Posterior cingulate gyrus (tissue), 11 donors: ENCODE data around the gene TK2.
"Not testable (repeated sequence)": the region's sequence is repeated elsewhere in the genome, so short reads cannot be mapped to it uniquely, and the experiment has no call there.

ENCODE experiments used
- DNase-seq, 10 donors: peaks; one replicate each; pipeline versions ENCODE4 v3.0.0 to v3.0.0-alpha.2; 2020 to 2021; ENCODE audit warnings: mixed read lengths in 3 of 10
- intact Hi-C: fragments of 100-400 bp; cut with DNase I; formaldehyde crosslinking; loops from one replicate; pipeline ENCODE4 v1.15.1; 2023

Gene TK2

GRCh38 chr16:66549284-66550131 lies at the start of gene TK2:
Gene TK2 (minus strand): TSS chr16:66550122. CDS start chr16:66550061, 61 bp downstream.
- peak; percentile 40 to 94 (median 64) for DNase-seq
- intact Hi-C loops: loop anchor here (2.0 to 5.0 kb wide), 2 partner anchors 33 to 323 kb away; no protein-coding TSS in a partner anchor

- intact Hi-C loops: no loop called here
These were observed 48.2 kb upstream of the TK2 start for GRCh38 chr16:66598111-66598510.

GRCh38 chr16:66596986-66597848 lies 47.3 kb upstream of the TK2 start:
- intact Hi-C loops: no loop called here
- DNase-seq: no peak

More at GRCh38 chr16:66598111-66598510, 48.2 kb upstream of the TK2 start:
- no peak for DNase-seq

- intact Hi-C loops, DNase-seq: not testable (repeated sequence)
These were observed 46.6 kb upstream of the TK2 start for GRCh38 chr16:66596559-66596958.

GRCh38 chr16:66594739-66595138 lies 44.8 kb upstream of the TK2 start:
- intact Hi-C loops: no loop called here
- DNase-seq: no peak

GRCh38 chr16:66592814-66593213 lies 42.9 kb upstream of the TK2 start:
- intact Hi-C loops: no loop called here

GRCh38 chr16:66592241-66592640 lies 42.3 kb upstream of the TK2 start:
- no peak for DNase-seq
- intact Hi-C loops: no loop called here

More at GRCh38 chr16:66592814-66593213, 42.9 kb upstream of the TK2 start:
- DNase-seq: no peak

GRCh38 chr16:66591018-66591417 lies 41.1 kb upstream of the TK2 start:
- intact Hi-C loops: no loop called here
- no peak for DNase-seq

- intact Hi-C loops: no loop called here
- no peak for DNase-seq
These were observed 40.4 kb upstream of the TK2 start for GRCh38 chr16:66590322-66590721.

GRCh38 chr16:66588981-66589713 lies 39.2 kb upstream of the TK2 start:
- DNase-seq: peak in 6 of 10 donors; percentile 15 to 89 (median 42)
- intact Hi-C loops: loop anchor here (2.0 kb wide), 1 partner anchor 182 kb away; no protein-coding TSS in a partner anchor

- intact Hi-C loops: loop anchor here (2.0 kb wide), 1 partner anchor 181 kb away; no protein-coding TSS in a partner anchor
- peak in 3 of 10 donors; percentile 15 to 79 (median 69) for DNase-seq
These were observed 38.1 kb upstream of the TK2 start for GRCh38 chr16:66587881-66588600.

GRCh38 chr16:66585481-66586239 lies 35.7 kb upstream of the TK2 start:
- no peak for DNase-seq
- intact Hi-C loops: no loop called here

GRCh38 chr16:66581246-66581952 lies 31.5 kb upstream of the TK2 start:
- intact Hi-C loops: no loop called here
- DNase-seq: no peak

- intact Hi-C loops: no loop called here
- no peak for DNase-seq
These were observed 30.8 kb upstream of the TK2 start for GRCh38 chr16:66580605-66581209.

GRCh38 chr16:66578651-66579531 lies 29.0 kb upstream of the TK2 start, which contains the start of gene CMTM2:
Gene CMTM2 (plus strand): TSS chr16:66579463. CDS start chr16:66579608, 145 bp downstream.
- intact Hi-C loops: no loop called here
- peak in 1 of 10 donors; percentile 86 for DNase-seq

GRCh38 chr16:66576296-66576695 lies 26.4 kb upstream of the TK2 start:
- no peak for DNase-seq
- intact Hi-C loops: no loop called here

- intact Hi-C loops: no loop called here
- DNase-seq: no peak
These were observed 25.1 kb upstream of the TK2 start for GRCh38 chr16:66575060-66575459.
